Measurements from ENCODE around the gene TTBK1.

GRCh38 chr6:43277306-43277642, 34.0 kb downstream of the TTBK1 start:
- no peak for TF ChIP-seq CTCF (conservative IDR thresholded peaks at IDR 0.05 in 1 of 2, IDR thresholded peaks at IDR 0.05 in 1 of 2; ENCODE audit: low read depth in 1 of 2, low read length in 2 of 2)
- TF ChIP-seq EZH2 (IDR thresholded peaks at IDR 0.05; ENCODE audit: low read length, missing control alignments) = no peak

Data from fibroblast of lung (primary cell).